Activated CD4-positive, alpha-beta memory T cell treated with anti-CD3 and anti-CD28 coated beads, Interleukin-2, amount 10 ng/mL, durations not matched to agents 7 days and 5 days (primary cell): ENCODE measurements around the gene COMP. TPM values are rescaled to one million over a fixed set of nuclear protein-coding genes. Genes with fewer than 3 reads are reported as not detected.

Source experiments
- CTCF ChIA-PET: fragments of 350-600 bp; sonication (Branson Sonifier 250); formaldehyde crosslinking; loops from one replicate; lab custom pipeline; 2021; ENCODE audit warnings: antibody characterized with exemption, inconsistent platforms; lab: Charles Lee
- POLR2A ChIA-PET: fragments of 350-600 bp; sonication (Branson Sonifier 250); formaldehyde crosslinking; loops from one replicate; lab custom pipeline; 2021; ENCODE audit warnings: antibody characterized with exemption; lab: Charles Lee
- DNase-seq: peaks from one replicate; pipeline ENCODE4 v3.0.0-alpha.2; 2020
- H3K27ac Mint-ChIP-seq: one replicate; pipeline ENCODE4 v1.8.0; 2021; ENCODE audit warnings: mild to moderate bottlenecking, mixed read lengths
- H3K27me3 Mint-ChIP-seq: one replicate; pipeline ENCODE4 v1.8.0; 2021; ENCODE audit warnings: mixed read lengths
- H3K36me3 Mint-ChIP-seq: one replicate; pipeline ENCODE4 v1.8.0; 2021; ENCODE audit warnings: low read depth, mixed read lengths
- H3K4me1 Mint-ChIP-seq: one replicate; pipeline ENCODE4 v1.8.0; 2021; ENCODE audit warnings: mixed read lengths
- H3K4me3 Mint-ChIP-seq: one replicate; pipeline ENCODE4 v1.8.0; 2021; ENCODE audit warnings: mild to moderate bottlenecking, mixed read lengths
- H3K9me3 Mint-ChIP-seq: one replicate; pipeline ENCODE4 v1.8.0; 2021; ENCODE audit warnings: mixed read lengths
- total RNA-seq, 2 experiments: library from RNA; stranded (reverse); gene quantifications; one replicate each; pipeline ENCODE4 v1.2.3, GENCODE V29; 2021

The COMP gene
- total RNA-seq, 2 experiments from 2014 or later, result not detected

GRCh38 chr19:18800079-18800478 lies 9.0 kb upstream of the COMP start:
- no peaks in the 10 kb centered on the region for H3K4me1 Mint-ChIP-seq

DNA sequence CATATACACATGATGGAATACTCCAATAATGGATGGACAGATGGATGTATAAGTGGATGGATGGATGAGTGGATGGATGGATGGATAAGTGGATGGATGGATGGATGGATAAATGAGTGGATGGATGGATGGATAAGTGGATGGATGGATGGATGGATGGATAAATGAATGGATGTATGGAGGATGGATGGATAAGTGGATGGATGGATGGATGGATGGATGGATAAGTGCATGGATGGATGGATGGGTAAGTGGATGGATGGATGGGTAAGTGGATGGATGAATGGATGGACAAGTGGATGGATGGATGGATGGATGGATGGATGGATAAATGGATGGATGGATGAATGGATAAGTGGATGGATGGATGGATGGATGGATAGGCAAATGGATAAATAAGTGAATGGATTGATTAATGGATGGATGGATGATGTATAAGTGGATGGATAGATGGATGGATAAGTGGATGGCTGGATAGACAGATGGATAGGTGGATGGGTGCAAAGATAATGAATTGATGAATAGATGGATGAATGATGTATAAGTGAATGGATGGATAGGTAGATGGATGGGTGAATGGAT lies 8.4 kb upstream of the COMP start:
- no peaks in the 10 kb centered on the region for H3K36me3 Mint-ChIP-seq
- POLR2A ChIA-PET, result no interaction called here
- H3K4me3 Mint-ChIP-seq, result no peak overlapping the region
- no peak overlapping the region for H3K27ac Mint-ChIP-seq
- H3K27me3 Mint-ChIP-seq, result peaks cover 17% of the 10 kb centered on the region
- no peaks in the 10 kb centered on the region for H3K4me1 Mint-ChIP-seq
- no peaks in the 10 kb centered on the region for H3K9me3 Mint-ChIP-seq
- no peak for DNase-seq
- CTCF ChIA-PET, result interaction anchor here (2.0 kb wide), 1 partner anchor 48 kb away, joined by 4 read pairs; no protein-coding TSS in a partner anchor

More at GRCh38 chr19:18800079-18800478, 9.0 kb upstream of the COMP start:
- POLR2A ChIA-PET, result no interaction called here
- Mint-ChIP-seq H3K27me3 (peaks cover 17% of the 10 kb centered on the region), H3K27ac (no peak overlapping the region), H3K4me3 (no peak overlapping the region), H3K9me3 (no peaks in the 10 kb centered on the region), H3K36me3 (no peaks in the 10 kb centered on the region)
- CTCF ChIA-PET, result interaction anchor here (2.0 kb wide), 1 partner anchor 47 kb away, joined by 4 read pairs; no protein-coding TSS in a partner anchor
- no peak for DNase-seq

DNA sequence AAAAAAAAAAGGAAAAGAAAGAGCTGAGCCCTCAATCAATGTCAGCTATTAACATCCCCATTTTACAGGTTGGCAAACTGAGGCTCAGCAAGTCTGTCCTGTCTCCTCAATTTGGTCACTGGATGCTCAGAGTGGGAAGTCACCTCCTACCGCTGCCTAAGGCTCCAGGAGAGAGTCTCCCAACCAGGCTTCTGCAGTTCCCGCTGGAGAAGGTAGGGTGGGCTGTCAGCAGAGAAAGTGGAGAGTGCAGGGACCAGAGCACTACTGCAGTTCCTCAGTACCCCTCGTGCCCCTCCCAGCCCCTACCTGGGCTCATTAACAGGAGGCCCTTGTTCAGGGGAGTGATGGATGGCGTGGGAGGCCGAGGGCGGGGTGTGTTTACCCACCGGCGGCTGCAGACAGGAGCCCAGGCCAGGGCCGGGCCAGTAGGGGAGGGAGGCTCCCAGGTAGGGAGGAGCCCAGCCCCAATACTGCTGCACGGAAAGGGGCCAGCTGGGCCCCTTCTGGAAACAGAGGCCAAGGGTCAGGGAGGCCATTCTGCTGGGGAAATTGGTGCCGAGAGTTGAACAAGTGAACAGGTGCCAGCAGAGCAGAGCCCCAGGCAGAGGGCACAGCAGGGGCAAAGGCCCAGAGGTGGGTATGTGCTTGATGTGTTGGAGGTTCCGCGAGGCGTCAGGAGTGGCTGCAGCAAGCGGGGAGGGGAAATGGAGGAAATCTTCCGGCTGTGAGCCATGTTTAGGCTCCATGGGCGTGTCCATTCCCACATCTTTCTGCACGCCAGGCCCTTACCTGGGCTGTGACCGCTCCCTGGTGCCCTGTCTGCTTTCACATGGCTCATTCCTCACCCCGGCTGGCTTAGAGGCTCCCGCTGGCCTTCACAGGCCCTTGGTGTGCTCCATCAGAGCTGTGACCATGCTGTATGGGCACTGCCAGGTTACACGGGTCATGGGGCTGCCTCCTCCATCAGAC lies 7.6 kb upstream of the COMP start:
- no peaks in the 10 kb centered on the region for H3K4me1 Mint-ChIP-seq
- ChIA-PET CTCF (no interaction called here), POLR2A (no interaction called here)
- no peaks in the 10 kb centered on the region for H3K9me3 Mint-ChIP-seq
- H3K27me3 Mint-ChIP-seq, result peaks cover 21% of the 10 kb centered on the region
- H3K36me3 Mint-ChIP-seq, result no peaks in the 10 kb centered on the region
- H3K27ac Mint-ChIP-seq, result no peak overlapping the region
- no peak for DNase-seq
- H3K4me3 Mint-ChIP-seq, result no peak overlapping the region

DNA sequence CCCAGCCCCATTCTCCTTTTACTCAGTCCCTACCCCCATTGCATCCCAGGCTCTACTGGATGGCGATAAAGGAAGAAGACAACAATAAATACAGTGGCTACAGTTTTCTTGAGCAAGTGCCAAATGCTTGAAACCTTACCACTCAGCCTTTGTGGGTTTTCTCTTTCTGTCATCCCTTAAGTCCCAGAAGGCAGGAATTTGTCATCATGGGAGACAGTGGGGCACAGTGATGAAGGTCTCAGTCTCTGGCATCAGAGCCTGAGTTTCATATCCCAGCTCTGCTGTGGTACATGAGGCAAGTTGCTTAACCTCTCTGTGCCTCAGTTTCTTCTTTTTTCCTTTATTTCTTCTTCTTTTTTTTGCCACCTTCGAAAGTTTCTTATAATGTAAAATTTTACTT lies 5.1 kb upstream of the COMP start:
- ChIA-PET POLR2A (no interaction called here), CTCF (no interaction called here)
- Mint-ChIP-seq H3K4me1 (no peaks in the 10 kb centered on the region), H3K27me3 (peaks cover 42% of the 10 kb centered on the region), H3K27ac (no peak overlapping the region), H3K4me3 (no peak overlapping the region), H3K9me3 (no peaks in the 10 kb centered on the region), H3K36me3 (no peaks in the 10 kb centered on the region)
- DNase-seq, result no peak

GRCh38 chr19:18795540-18795939 lies 4.4 kb upstream of the COMP start:
- no peaks in the 10 kb centered on the region for H3K36me3 Mint-ChIP-seq
- ChIA-PET CTCF (interaction anchor here (0.7 kb wide), 1 partner anchor 541 kb away, joined by 3 read pairs; no protein-coding TSS in a partner anchor), POLR2A (no interaction called here)
- no peak for DNase-seq
- H3K4me3 Mint-ChIP-seq, result no peak overlapping the region
- H3K4me1 Mint-ChIP-seq, result no peaks in the 10 kb centered on the region
- H3K27ac Mint-ChIP-seq, result no peak overlapping the region
- peaks cover 47% of the 10 kb centered on the region for H3K27me3 Mint-ChIP-seq
- no peaks in the 10 kb centered on the region for H3K9me3 Mint-ChIP-seq

DNA sequence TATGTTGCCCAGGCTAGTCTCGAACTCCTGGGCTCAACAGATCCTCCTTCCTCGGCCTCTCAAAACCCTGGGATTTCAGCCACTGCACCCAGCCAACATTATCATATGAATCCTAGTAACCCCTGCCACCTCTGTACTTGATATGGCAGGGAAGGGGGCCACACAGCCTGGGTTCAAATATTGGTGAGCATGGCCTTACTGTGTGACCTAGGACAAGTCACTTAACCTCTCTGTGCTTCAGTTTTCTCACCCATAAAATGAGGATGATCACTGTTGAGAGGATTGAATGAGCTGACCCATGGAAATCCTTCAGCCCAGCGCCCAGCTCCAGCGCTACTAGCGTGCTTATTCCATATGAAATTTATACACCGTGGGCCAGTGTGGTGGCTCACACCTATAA lies 3.6 kb upstream of the COMP start:
- CTCF ChIA-PET, result interaction anchor here (1.2 kb wide), 1 partner anchor 52 kb away, joined by 3 read pairs; no protein-coding TSS in a partner anchor

DNA sequence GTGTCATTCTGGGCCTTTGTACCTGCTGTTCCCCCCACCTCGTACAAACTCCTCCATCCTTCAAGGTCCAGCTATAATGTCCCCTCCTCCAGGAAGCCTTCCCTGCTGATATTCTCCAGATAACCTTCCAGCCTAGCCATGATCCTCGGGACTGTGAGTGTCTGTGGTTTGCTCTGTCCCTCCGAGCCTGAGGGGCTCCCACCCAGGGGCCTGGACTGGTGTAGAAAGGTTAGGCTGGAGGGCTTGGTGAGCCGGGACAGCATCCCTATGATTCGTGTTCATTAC lies 2.9 kb upstream of the COMP start:
- POLR2A ChIA-PET, result no interaction called here
- Mint-ChIP-seq H3K4me3 (no peak overlapping the region), H3K27ac (no peak overlapping the region), H3K4me1 (peaks cover 6% of the 10 kb centered on the region), H3K9me3 (no peaks in the 10 kb centered on the region), H3K36me3 (peaks cover 4% of the 10 kb centered on the region), H3K27me3 (peaks cover 61% of the 10 kb centered on the region)
- CTCF ChIA-PET, result interaction anchor here (1.2 kb wide), 1 partner anchor 53 kb away, joined by 3 read pairs; no protein-coding TSS in a partner anchor
- no peak for DNase-seq

More for the DNA sequence above, 3.6 kb upstream of the COMP start:
- peaks cover 4% of the 10 kb centered on the region for H3K4me1 Mint-ChIP-seq
- H3K27ac Mint-ChIP-seq, result no peak overlapping the region
- H3K36me3 Mint-ChIP-seq, result peaks cover 4% of the 10 kb centered on the region
- POLR2A ChIA-PET, result no interaction called here
- DNase-seq, result no peak
- H3K4me3 Mint-ChIP-seq, result no peak overlapping the region
- H3K27me3 Mint-ChIP-seq, result peaks cover 53% of the 10 kb centered on the region
- no peaks in the 10 kb centered on the region for H3K9me3 Mint-ChIP-seq

- Mint-ChIP-seq H3K4me1 (peaks cover 10% of the 10 kb centered on the region), H3K9me3 (no peaks in the 10 kb centered on the region), H3K36me3 (peaks cover 4% of the 10 kb centered on the region), H3K27ac (no peak overlapping the region), H3K27me3 (peaks cover 63% of the 10 kb centered on the region), H3K4me3 (no peak overlapping the region)
- ChIA-PET POLR2A (no interaction called here), CTCF (interaction anchor here (1.2 kb wide), 1 partner anchor 53 kb away, joined by 3 read pairs; no protein-coding TSS in a partner anchor)
- DNase-seq, result no peak
These were observed 2.3 kb upstream of the COMP start for GRCh38 chr19:18793144-18794028.

GRCh38 chr19:18792661-18793060 lies 1.6 kb upstream of the COMP start:
- Mint-ChIP-seq H3K9me3 (no peaks in the 10 kb centered on the region), H3K4me3 (no peak overlapping the region), H3K27me3 (peaks cover 66% of the 10 kb centered on the region), H3K27ac (no peak overlapping the region), H3K36me3 (peaks cover 4% of the 10 kb centered on the region), H3K4me1 (peaks cover 10% of the 10 kb centered on the region)
- no peak for DNase-seq
- ChIA-PET POLR2A (no interaction called here), CTCF (no interaction called here)

DNA sequence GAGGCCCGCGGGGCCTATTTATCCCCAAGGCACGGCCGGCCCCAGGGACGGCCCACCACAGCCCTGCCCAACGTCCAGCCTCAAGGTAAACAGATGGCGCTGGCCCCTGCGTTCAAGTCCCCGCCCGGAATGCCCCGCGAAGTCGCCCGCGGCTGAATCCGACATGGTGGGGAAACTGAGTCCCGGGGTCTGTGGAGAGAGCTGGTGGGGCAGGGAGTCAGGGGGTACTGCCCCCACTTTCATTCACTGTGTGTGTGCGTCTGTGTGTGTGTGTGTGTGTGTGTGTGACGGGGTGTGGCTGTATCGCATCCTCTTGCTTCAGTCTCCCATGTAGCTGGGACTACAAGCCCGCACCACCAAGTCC lies 192 bp upstream of the COMP start:
- POLR2A ChIA-PET, result no interaction called here
- Mint-ChIP-seq H3K9me3 (peaks cover 3% of the 10 kb centered on the region), H3K27me3 (peaks cover 70% of the 10 kb centered on the region), H3K27ac (no peak overlapping the region), H3K4me3 (no peak overlapping the region), H3K36me3 (peaks cover 4% of the 10 kb centered on the region), H3K4me1 (peaks cover 17% of the 10 kb centered on the region)
- CTCF ChIA-PET, result no interaction called here
- no peak for DNase-seq

DNA sequence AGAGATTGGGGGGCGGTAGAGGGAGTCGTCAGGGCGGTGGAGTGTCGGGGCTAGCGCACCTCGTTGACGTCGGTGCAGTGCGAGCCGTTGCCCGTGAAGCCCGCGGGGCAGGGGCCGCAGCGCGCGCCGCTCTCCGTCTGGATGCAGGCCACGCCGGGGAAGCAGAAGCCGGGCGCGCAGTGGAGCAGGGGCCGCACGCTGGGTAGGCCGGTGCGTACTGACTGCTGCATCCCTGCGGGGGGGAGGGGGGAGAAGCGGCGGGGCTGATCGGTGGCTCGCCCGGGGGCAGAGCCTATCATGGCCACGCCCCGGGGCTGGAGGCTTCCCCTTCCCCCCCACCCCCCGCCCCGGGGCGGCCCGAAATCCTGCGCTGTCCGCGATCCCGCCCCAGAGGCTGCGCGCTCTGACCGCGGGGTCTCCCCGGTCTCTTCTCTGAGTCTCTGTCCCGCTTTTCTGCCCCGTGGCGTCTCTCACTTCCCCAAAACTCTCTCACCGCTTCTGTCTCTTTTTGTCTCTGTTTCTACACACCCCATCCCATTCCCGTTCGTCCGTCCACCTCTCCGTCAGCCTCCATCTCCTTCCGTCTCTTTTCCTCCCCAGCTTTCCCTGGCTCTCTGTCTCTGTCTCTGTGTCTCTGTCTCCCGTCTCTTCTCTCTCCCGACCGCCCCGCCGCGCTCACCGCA lies 1.1 kb downstream of the COMP start:
- no peak for DNase-seq
- POLR2A ChIA-PET, result no interaction called here
- H3K9me3 Mint-ChIP-seq, result peaks cover 3% of the 10 kb centered on the region

DNA sequence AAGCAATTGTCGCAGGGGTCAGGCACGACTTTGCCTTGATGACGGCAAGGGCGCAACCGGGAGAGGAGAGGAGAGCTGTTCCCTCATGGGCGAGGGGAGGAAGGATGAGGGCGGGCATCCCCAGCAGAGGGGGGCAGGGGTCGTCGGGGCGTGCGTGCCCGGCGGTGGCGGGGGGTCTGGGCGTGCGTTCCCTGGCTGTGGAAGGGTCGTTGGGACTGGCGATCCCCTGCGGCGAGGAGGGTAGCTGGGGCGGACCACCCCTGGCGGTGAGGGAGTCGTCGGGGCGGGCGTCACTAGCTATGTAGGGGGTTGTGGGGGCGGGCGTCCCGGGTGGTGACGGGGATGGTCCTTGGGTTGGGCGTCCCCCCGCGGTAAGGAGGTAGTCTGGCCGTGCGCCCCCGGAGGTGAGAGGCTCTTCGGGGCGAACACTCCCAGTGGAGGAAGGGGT lies 1.7 kb downstream of the COMP start:
- peaks cover 4% of the 10 kb centered on the region for H3K36me3 Mint-ChIP-seq
- H3K27ac Mint-ChIP-seq, result peak overlapping the region; percentile 47
- no peak for DNase-seq
- H3K27me3 Mint-ChIP-seq, result peaks cover 71% of the 10 kb centered on the region
- H3K4me1 Mint-ChIP-seq, result peaks cover 24% of the 10 kb centered on the region
- ChIA-PET POLR2A (no interaction called here), CTCF (no interaction called here)
- H3K9me3 Mint-ChIP-seq, result peaks cover 3% of the 10 kb centered on the region
- no peak overlapping the region for H3K4me3 Mint-ChIP-seq

More for the DNA sequence above, 1.1 kb downstream of the COMP start:
- peaks cover 69% of the 10 kb centered on the region for H3K27me3 Mint-ChIP-seq
- CTCF ChIA-PET, result no interaction called here
- peaks cover 4% of the 10 kb centered on the region for H3K36me3 Mint-ChIP-seq
- H3K4me1 Mint-ChIP-seq, result peaks cover 24% of the 10 kb centered on the region
- H3K27ac Mint-ChIP-seq, result no peak overlapping the region
- peak overlapping the region; percentile 4 for H3K4me3 Mint-ChIP-seq
